HEK293 (cell line): ENCODE results near the gene SH3BP5L.
"Not testable (repeated sequence)": the region's sequence is repeated elsewhere in the genome, so short reads cannot be mapped to it uniquely, and the experiment has no call there.

ENCODE experiments used
- CTCF ChIA-PET: fragments of 350-600 bp; formaldehyde crosslinking; extraction: SDS; loops from one replicate; lab custom pipeline; 2021; ENCODE audit warnings: antibody characterized with exemption; lab: Yijun Ruan, JAX
- POLR2A ChIA-PET: fragments of 300-600 bp; formaldehyde crosslinking; extraction: SDS; loops from one replicate; lab custom pipeline; 2020; ENCODE audit warnings: antibody characterized with exemption, inconsistent platforms; lab: Yijun Ruan, JAX
- H3K27ac ChIP-seq: fragments of 200-500 bp; sonication (Bioruptor generic); 2 replicates; pipeline ENCODE4 v1.5.1; 2014; ENCODE audit warnings: low read depth, low read length, control low read depth, inconsistent platforms; ENCODE audit errors: extremely low read depth
- H3K36me3 ChIP-seq, 2 experiments: fragments of 200-500 bp in 1 of 2; sonication (Bioruptor generic) in 1 of 2; 1 replicate in 1 of 2; 2 replicates in 1 of 2; pipeline ENCODE4 v1.5.1; 2014 to 2017; ENCODE audit warnings: inconsistent platforms in 2 of 2, low read length in 2 of 2; ENCODE audit not compliant: control insufficient read depth in 2 of 2, insufficient read depth in 1 of 2
- H3K4me1 ChIP-seq: fragments of 200-500 bp; sonication (Bioruptor generic); 2 replicates; pipeline ENCODE4 v1.5.1; 2014; ENCODE audit warnings: mild to moderate bottlenecking, low read length, inconsistent platforms; ENCODE audit not compliant: control insufficient read depth, insufficient read depth
- H3K4me3 ChIP-seq: 2 replicates; pipeline ENCODE4 v1.5.1; 2011; ENCODE audit warnings: low read depth, mild to moderate bottlenecking, control low read depth, low read length, moderate library complexity
- H3K9me3 ChIP-seq: fragments of 200-500 bp; sonication (Bioruptor generic); 2 replicates; pipeline ENCODE4 v1.5.1; 2014; ENCODE audit warnings: low read depth, low read length, inconsistent platforms; ENCODE audit not compliant: control insufficient read depth, insufficient read depth
- BCL11B ChIP-seq: fragments of 450-650 bp; formaldehyde crosslinking; IDR thresholded peaks from 2 replicates; pipeline ENCODE4 v1.5.1; 2016; ENCODE audit warnings: low read depth, missing biosample characterization, missing genetic modification characterization
- HOXD13 ChIP-seq: sonication (generic); formaldehyde crosslinking; IDR thresholded peaks from 2 replicates; pipeline ENCODE4 v1.8.0; 2022; ENCODE audit warnings: missing genetic modification reagents, borderline replicate concordance
- IKZF3 ChIP-seq: fragments of 450-650 bp; IDR thresholded peaks from 2 replicates; pipeline ENCODE4 v1.5.0; 2018; ENCODE audit warnings: missing biosample characterization, mild to moderate bottlenecking, missing genetic modification characterization, moderate library complexity
- PRDM1 ChIP-seq: fragments of 450-650 bp; formaldehyde crosslinking; IDR thresholded peaks from 2 replicates; pipeline ENCODE4; 2016; ENCODE audit warnings: missing biosample characterization, missing genetic modification characterization
- SP2 ChIP-seq: fragments of 450-650 bp; formaldehyde crosslinking; IDR thresholded peaks from 2 replicates; pipeline ENCODE4 v1.5.1; 2016; ENCODE audit warnings: missing biosample characterization, missing genetic modification characterization
- ZBTB7A ChIP-seq: fragments of 450-650 bp; formaldehyde crosslinking; IDR thresholded peaks from 2 replicates; pipeline ENCODE4 v1.5.1; 2016; ENCODE audit warnings: low read depth, missing biosample characterization, missing genetic modification characterization
- ZNF114 ChIP-seq: fragments of 450-650 bp; formaldehyde crosslinking; IDR thresholded peaks from 2 replicates; pipeline ENCODE4 v1.5.0; 2017; ENCODE audit warnings: missing biosample characterization, missing genetic modification characterization
- ZNF138 ChIP-seq: fragments of 450-650 bp; formaldehyde crosslinking; IDR thresholded peaks from 2 replicates; pipeline ENCODE4 v1.5.1; 2016; ENCODE audit warnings: missing biosample characterization, missing genetic modification characterization, borderline replicate concordance
- ZNF274 ChIP-seq, 2 experiments: fragments of 200-500 bp in 1 of 2; fragments of 450-650 bp in 1 of 2; sonication (Bioruptor generic) in 1 of 2; formaldehyde crosslinking in 1 of 2; IDR thresholded peaks; 2 replicates each; pipeline versions ENCODE4 v1.5.1 to v1.6.1; 2014 to 2016; ENCODE audit warnings: borderline replicate concordance in 1 of 2, inconsistent platforms in 1 of 2, low read length in 1 of 2, missing biosample characterization in 1 of 2, missing genetic modification characterization in 1 of 2
- ZNF335 ChIP-seq: fragments of 450-650 bp; formaldehyde crosslinking; conservative IDR thresholded peaks from 2 replicates; pipeline ENCODE4 v1.5.1; 2016; ENCODE audit warnings: missing biosample characterization, missing genetic modification characterization
- ZNF37A ChIP-seq: fragments of 450-650 bp; IDR thresholded peaks from 2 replicates; pipeline ENCODE4 v1.5.1; 2018; ENCODE audit warnings: missing biosample characterization, missing genetic modification characterization
- ZNF610 ChIP-seq: fragments of 450-650 bp; formaldehyde crosslinking; IDR thresholded peaks from 2 replicates; pipeline ENCODE4 v1.5.1; 2016; ENCODE audit warnings: missing biosample characterization, missing genetic modification characterization, borderline replicate concordance
- ZNF621 ChIP-seq: fragments of 450-650 bp; formaldehyde crosslinking; IDR thresholded peaks from 2 replicates; pipeline ENCODE4 v1.5.1; 2017; ENCODE audit warnings: missing biosample characterization, missing genetic modification characterization
- ZNF624 ChIP-seq: fragments of 450-650 bp; formaldehyde crosslinking; IDR thresholded peaks from 2 replicates; pipeline ENCODE4 v1.5.1; 2017; ENCODE audit warnings: missing biosample characterization, missing genetic modification characterization
- ZNF785 ChIP-seq: fragments of 450-650 bp; formaldehyde crosslinking; IDR thresholded peaks from 2 replicates; pipeline ENCODE4 v1.5.1; 2016; ENCODE audit warnings: missing biosample characterization, missing genetic modification characterization
- TF ChIP-seq, protein P1 (sequence below): fragments of 450-650 bp; formaldehyde crosslinking; IDR thresholded peaks from 2 replicates; pipeline ENCODE4 v1.5.1; 2016; ENCODE audit warnings: missing biosample characterization, missing genetic modification characterization, borderline replicate concordance
- TF ChIP-seq, protein P2 (sequence below): fragments of 450-650 bp; formaldehyde crosslinking; IDR thresholded peaks from 2 replicates; pipeline ENCODE4 v1.5.1; 2016; ENCODE audit warnings: missing biosample characterization, missing genetic modification characterization
- TF ChIP-seq, protein P3 (sequence below): fragments of 450-650 bp; formaldehyde crosslinking; IDR thresholded peaks from 2 replicates; pipeline ENCODE4 v1.5.1; 2017; ENCODE audit warnings: missing biosample characterization, missing genetic modification characterization

The SH3BP5L gene

DNA sequence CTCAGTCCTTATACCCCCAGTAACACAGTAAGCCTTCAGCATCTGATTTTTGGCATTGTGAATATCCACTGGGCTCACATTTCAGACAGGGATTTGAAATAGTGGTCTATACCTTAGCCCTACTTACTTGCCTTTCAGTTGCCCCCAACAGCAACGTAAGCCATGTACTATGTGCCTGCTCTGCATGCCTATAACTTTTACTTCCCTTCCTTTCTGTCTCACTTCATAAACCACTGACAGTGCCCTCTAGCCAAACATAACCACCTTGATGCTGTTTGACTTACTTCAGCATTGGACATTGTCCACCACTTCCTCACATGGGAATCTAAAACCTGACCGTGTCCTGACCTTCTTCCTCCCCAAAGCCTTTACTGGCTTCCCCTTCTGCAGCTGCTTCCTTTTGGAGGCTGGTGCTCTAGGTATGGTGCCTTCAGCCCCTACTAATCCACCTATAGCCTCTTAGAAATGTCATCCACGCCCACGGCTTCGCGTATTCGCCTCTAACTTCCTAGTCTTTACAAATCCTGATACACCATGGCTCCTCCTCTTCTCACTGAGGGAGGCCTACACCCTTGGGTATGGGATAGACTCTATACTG is 8.7 kb upstream of the SH3BP5L start:
- no peak for TF ChIP-seq SP2 (tag by site-specific recombination)
- TF ChIP-seq ZNF624 (tag by site-specific recombination), result no peak
- TF ChIP-seq ZNF37A (tag by site-specific recombination), result no peak
- no peak for TF ChIP-seq HOXD13 (CRISPR knock-in tag)
- TF ChIP-seq ZNF785 (tag by site-specific recombination), result no peak
- no peak for TF ChIP-seq ZBTB7A
- Histone ChIP-seq H3K4me1 (no peaks in the 10 kb centered on the region), H3K27ac (no peak overlapping the region), H3K4me3 (no peak overlapping the region), H3K36me3 (no peaks in the 10 kb centered on the region), H3K9me3 (no peaks in the 10 kb centered on the region)
- POLR2A ChIA-PET, result no interaction called here
- CTCF ChIA-PET, result no interaction called here

DNA sequence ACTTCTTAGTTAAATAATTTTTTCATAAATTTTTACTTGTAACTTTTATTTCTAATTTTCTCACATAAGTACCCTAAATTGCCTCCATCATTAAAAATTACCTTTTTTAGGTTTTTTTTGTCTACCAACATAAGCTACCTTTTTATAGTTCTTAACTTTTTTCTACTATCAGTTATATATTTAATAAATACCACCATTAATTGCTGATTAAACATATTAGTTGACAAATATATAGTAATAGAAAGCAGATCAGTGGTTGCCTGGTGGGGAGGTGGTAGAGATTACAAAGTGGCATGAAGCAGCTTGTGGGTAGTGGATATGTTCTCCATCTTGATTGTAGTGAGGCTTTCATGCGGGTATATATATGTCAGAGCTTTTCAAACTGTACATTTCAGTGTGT is 6.1 kb upstream of the SH3BP5L start:
- H3K36me3 ChIP-seq, result no peaks in the 10 kb centered on the region
- CTCF ChIA-PET, result interaction anchor here (0.9 kb wide), 1 partner anchor 10 kb away, joined by 3 read pairs; no protein-coding TSS in a partner anchor
- no peak for TF ChIP-seq ZNF114
- TF ChIP-seq ZNF621 (tag by site-specific recombination), result no peak
- TF ChIP-seq ZNF138 (tag by site-specific recombination), result no peak
- TF ChIP-seq ZNF610 (tag by site-specific recombination), result no peak
- TF ChIP-seq IKZF3, result no peak
- TF ChIP-seq, protein P1, sequence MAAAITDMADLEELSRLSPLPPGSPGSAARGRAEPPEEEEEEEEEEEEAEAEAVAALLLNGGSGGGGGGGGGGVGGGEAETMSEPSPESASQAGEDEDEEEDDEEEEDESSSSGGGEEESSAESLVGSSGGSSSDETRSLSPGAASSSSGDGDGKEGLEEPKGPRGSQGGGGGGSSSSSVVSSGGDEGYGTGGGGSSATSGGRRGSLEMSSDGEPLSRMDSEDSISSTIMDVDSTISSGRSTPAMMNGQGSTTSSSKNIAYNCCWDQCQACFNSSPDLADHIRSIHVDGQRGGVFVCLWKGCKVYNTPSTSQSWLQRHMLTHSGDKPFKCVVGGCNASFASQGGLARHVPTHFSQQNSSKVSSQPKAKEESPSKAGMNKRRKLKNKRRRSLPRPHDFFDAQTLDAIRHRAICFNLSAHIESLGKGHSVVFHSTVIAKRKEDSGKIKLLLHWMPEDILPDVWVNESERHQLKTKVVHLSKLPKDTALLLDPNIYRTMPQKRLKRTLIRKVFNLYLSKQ (tag by site-specific recombination), result no peak
- no peak for TF ChIP-seq ZNF274 (IDR thresholded peaks at IDR 0.05; ENCODE audit: low read length)
- TF ChIP-seq ZNF274 (tag by site-specific recombination; IDR thresholded peaks at IDR 0.05; ENCODE audit: borderline replicate concordance), result no peak
- TF ChIP-seq, all 188 proteins: peak for 0
- Histone ChIP-seq H3K9me3 (no peaks in the 10 kb centered on the region), H3K4me1 (no peaks in the 10 kb centered on the region), H3K4me3 (no peak overlapping the region), H3K27ac (no peak overlapping the region)
- POLR2A ChIA-PET, result no interaction called here

DNA sequence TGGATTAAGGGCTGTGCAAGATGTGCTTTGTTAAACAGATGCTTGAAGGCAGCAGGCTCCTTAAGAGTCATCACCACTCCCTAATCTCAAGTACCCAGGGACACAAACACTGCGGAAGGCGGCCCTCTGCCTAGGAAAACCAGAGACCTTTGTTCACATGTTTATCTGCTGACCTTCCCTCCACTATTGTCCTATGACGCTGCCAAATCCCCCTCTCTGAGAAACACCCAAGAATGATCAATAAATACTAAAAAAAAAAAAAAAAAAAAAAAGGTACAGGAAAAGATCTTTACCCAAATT is 5.0 kb upstream of the SH3BP5L start:
- POLR2A ChIA-PET, H3K9me3 ChIP-seq, H3K4me1 ChIP-seq, H3K36me3 ChIP-seq, H3K27ac ChIP-seq, H3K4me3 ChIP-seq, CTCF ChIA-PET: not testable (repeated sequence)

DNA sequence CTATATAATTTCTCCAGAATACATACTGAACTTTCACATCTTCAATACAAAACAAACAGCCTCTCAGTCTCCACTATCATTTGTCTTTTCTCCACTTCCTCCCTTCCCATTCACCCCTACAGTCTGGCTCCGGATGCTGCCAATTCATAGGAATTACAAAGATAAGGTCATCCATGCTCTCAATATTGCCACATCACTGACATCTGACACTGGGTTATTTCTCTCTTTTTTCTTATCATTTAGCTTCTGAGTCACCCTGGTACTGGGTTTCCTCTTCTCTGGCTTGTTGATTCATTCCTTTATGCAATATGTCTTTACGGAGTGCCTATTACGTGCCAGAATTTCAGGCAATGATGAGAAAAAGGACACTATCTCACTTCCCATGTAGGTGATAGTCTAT is 3.1 kb upstream of the SH3BP5L start:
- TF ChIP-seq PRDM1 (peak; percentile 53; the same call in 1 of the 2 replicates), ZNF335 (tag by site-specific recombination) (peak; percentile 39; the same call in 1 of the 2 replicates), BCL11B (tag by site-specific recombination) (no peak)
- TF ChIP-seq, protein P2, sequence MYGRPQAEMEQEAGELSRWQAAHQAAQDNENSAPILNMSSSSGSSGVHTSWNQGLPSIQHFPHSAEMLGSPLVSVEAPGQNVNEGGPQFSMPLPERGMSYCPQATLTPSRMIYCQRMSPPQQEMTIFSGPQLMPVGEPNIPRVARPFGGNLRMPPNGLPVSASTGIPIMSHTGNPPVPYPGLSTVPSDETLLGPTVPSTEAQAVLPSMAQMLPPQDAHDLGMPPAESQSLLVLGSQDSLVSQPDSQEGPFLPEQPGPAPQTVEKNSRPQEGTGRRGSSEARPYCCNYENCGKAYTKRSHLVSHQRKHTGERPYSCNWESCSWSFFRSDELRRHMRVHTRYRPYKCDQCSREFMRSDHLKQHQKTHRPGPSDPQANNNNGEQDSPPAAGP, result no peak
- TF ChIP-seq, protein P3, sequence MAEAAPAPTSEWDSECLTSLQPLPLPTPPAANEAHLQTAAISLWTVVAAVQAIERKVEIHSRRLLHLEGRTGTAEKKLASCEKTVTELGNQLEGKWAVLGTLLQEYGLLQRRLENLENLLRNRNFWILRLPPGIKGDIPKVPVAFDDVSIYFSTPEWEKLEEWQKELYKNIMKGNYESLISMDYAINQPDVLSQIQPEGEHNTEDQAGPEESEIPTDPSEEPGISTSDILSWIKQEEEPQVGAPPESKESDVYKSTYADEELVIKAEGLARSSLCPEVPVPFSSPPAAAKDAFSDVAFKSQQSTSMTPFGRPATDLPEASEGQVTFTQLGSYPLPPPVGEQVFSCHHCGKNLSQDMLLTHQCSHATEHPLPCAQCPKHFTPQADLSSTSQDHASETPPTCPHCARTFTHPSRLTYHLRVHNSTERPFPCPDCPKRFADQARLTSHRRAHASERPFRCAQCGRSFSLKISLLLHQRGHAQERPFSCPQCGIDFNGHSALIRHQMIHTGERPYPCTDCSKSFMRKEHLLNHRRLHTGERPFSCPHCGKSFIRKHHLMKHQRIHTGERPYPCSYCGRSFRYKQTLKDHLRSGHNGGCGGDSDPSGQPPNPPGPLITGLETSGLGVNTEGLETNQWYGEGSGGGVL, result no peak
- peaks cover 0 to 8% of the 10 kb centered on the region in 2 experiments; a peak in 1 of 3 replicates for H3K36me3 ChIP-seq
- H3K27ac ChIP-seq, result no peak overlapping the region
- no peaks in the 10 kb centered on the region for H3K9me3 ChIP-seq
- CTCF ChIA-PET, result no interaction called here
- H3K4me3 ChIP-seq, result no peak overlapping the region
- POLR2A ChIA-PET, result no interaction called here
- no peaks in the 10 kb centered on the region for H3K4me1 ChIP-seq
